GM13976 (cell line): ENCODE data around the gene KDM3B.
A peak's percentile ranks its signal among the peaks of the same experiment; 100 is the strongest.

ENCODE experiments used
- DNase-seq: peaks from one replicate; pipeline ENCODE4 v3.0.0; 2012; ENCODE audit warnings: low spot score
- CTCF ChIP-seq: IDR thresholded peaks from 2 replicates; pipeline ENCODE4 v1.5.1; 2012; ENCODE audit warnings: borderline replicate concordance, mild to moderate bottlenecking; ENCODE audit not compliant: insufficient read depth; ENCODE audit errors: extremely low read depth, missing control alignments, control extremely low read depth
- in situ Hi-C: fragments of 300-500 bp; cut with MboI; formaldehyde crosslinking; loops from one replicate; pipeline ENCODE4 v1.12.0; 2022; ENCODE audit warnings: low sequenced_read_pairs, mixed read lengths, inconsistent platforms; ENCODE audit not compliant: unreplicated experiment

Gene KDM3B

GRCh38 chr5:138461343-138462125, 109.0 kb downstream of the KDM3B start:
- in situ Hi-C loops: no loop called here
- TF ChIP-seq CTCF: no peak
- DNase-seq: no peak

- TF ChIP-seq CTCF: no peak
- in situ Hi-C loops: no loop called here
- DNase-seq: no peak
Observed at GRCh38 chr5:138463419-138464007, 111.0 kb downstream of the KDM3B start.

- peak; percentile 69 for TF ChIP-seq CTCF
- in situ Hi-C loops: no loop called here
- DNase-seq: peak; percentile 97
Observed at GRCh38 chr5:138464008-138464387, 111.5 kb downstream of the KDM3B start.

- peak; percentile 8 for TF ChIP-seq CTCF
- peak; percentile 95 for DNase-seq
- in situ Hi-C loops: no loop called here
Observed at GRCh38 chr5:138464388-138465260, 112.1 kb downstream of the KDM3B start.

GRCh38 chr5:138465261-138466124, 113.0 kb downstream of the KDM3B start, which contains the start of gene EGR1:
TSS of gene EGR1 (plus strand) at chr5:138465479. CDS start at chr5:138465762, 283 bp downstream.
- TF ChIP-seq CTCF: no peak
- in situ Hi-C loops: no loop called here
- peak; percentile 93 for DNase-seq
